HTR-8/SVneo (cell line): ENCODE results near the gene ARL15.
"Not testable (repeated sequence)": the region's sequence is repeated elsewhere in the genome, so short reads cannot be mapped to it uniquely, and the experiment has no call there.

ENCODE experiments used
- DNase-seq: peaks from one replicate; pipeline ENCODE4 v3.0.0; 2011; ENCODE audit warnings: low spot score, mixed read lengths; ENCODE audit not compliant: insufficient read length
- FAIRE-seq: peaks from 2 replicates; lab custom pipeline; 2011; peaks lifted over from hg19 to GRCh38; lab: Jason Lieb, UNC

ARL15 gene

GRCh38 chr5:54310433-54311175 lies at the start of gene ARL15:
Gene ARL15, minus strand, starts transcription at chr5:54310573.
- FAIRE-seq, result peak; percentile 86
- DNase-seq, result peak; percentile 99

GRCh38 chr5:54360089-54360488 lies 49.7 kb upstream of the ARL15 start:
- FAIRE-seq, result peak; percentile 95
- peak; percentile 89 for DNase-seq

- FAIRE-seq, result no peak
- no peak for DNase-seq
These were observed 47.2 kb upstream of the ARL15 start for GRCh38 chr5:54357408-54358058.

- not testable (repeated sequence) for DNase-seq, FAIRE-seq
These were observed 43.7 kb upstream of the ARL15 start for GRCh38 chr5:54353933-54354564.

GRCh38 chr5:54352580-54352979 lies 42.2 kb upstream of the ARL15 start:
- peak; percentile 62 for FAIRE-seq
- DNase-seq, result not testable (repeated sequence)

- FAIRE-seq, result no peak
These were observed 37.0 kb upstream of the ARL15 start for GRCh38 chr5:54347221-54347865.

GRCh38 chr5:54344653-54345052 lies 34.3 kb upstream of the ARL15 start:
- peak; percentile 65 for FAIRE-seq
- no peak for DNase-seq

More at GRCh38 chr5:54347221-54347865, 37.0 kb upstream of the ARL15 start:
- DNase-seq, result no peak

- no peak for FAIRE-seq
- DNase-seq, result no peak
These were observed 31.6 kb upstream of the ARL15 start for GRCh38 chr5:54341971-54342370.

- FAIRE-seq (no peak), DNase-seq (no peak)
These were observed 27.1 kb upstream of the ARL15 start for GRCh38 chr5:54337523-54337922.

GRCh38 chr5:54332720-54333119 lies 22.3 kb upstream of the ARL15 start:
- no peak for DNase-seq
- FAIRE-seq, result no peak

GRCh38 chr5:54329731-54330709 lies 19.6 kb upstream of the ARL15 start:
- DNase-seq, result peak; percentile 84
- peak; percentile 99 for FAIRE-seq

- FAIRE-seq, result peak; percentile 68
These were observed 16.4 kb upstream of the ARL15 start for GRCh38 chr5:54326662-54327270.

GRCh38 chr5:54325610-54326311 lies 15.4 kb upstream of the ARL15 start:
- FAIRE-seq (peak; percentile 16), DNase-seq (no peak)

More at GRCh38 chr5:54326662-54327270, 16.4 kb upstream of the ARL15 start:
- DNase-seq, result no peak

GRCh38 chr5:54325272-54325609 lies 14.9 kb upstream of the ARL15 start:
- no peak for FAIRE-seq
- DNase-seq, result no peak

GRCh38 chr5:54324651-54325271 lies 14.4 kb upstream of the ARL15 start:
- DNase-seq (no peak), FAIRE-seq (no peak)

- no peak for FAIRE-seq
- no peak for DNase-seq
These were observed 13.1 kb upstream of the ARL15 start for GRCh38 chr5:54323495-54323894.

- DNase-seq (no peak), FAIRE-seq (peak; percentile 31)
These were observed 9.9 kb upstream of the ARL15 start for GRCh38 chr5:54320256-54320655.
